Type B pancreatic cell (in vitro differentiated cells): ENCODE data around the gene CERS4. TPM values are rescaled to one million over a fixed set of nuclear protein-coding genes. Genes with fewer than 3 reads are reported as not detected.

Source experiments
- DNase-seq: peaks from one replicate; pipeline ENCODE4 v3.0.0; 2021; ENCODE audit warnings: mixed read lengths; ENCODE audit not compliant: unreplicated experiment; ENCODE audit errors: extremely low spot score
- H3K27ac Mint-ChIP-seq: 2 replicates; pipeline ENCODE4 v1.8.0; 2021; ENCODE audit warnings: mild to moderate bottlenecking, mixed read lengths
- H3K27me3 Mint-ChIP-seq: 2 replicates; pipeline ENCODE4 v1.8.0; 2021; ENCODE audit warnings: mixed read lengths
- H3K36me3 Mint-ChIP-seq: 2 replicates; pipeline ENCODE4 v1.8.0; 2021; ENCODE audit warnings: mixed read lengths
- H3K4me1 Mint-ChIP-seq: one replicate; pipeline ENCODE4 v1.8.0; 2021; ENCODE audit warnings: mixed read lengths; ENCODE audit not compliant: unreplicated experiment
- H3K4me3 Mint-ChIP-seq: 2 replicates; pipeline ENCODE4 v1.8.0; 2021; ENCODE audit warnings: mild to moderate bottlenecking, mixed read lengths
- H3K9me3 Mint-ChIP-seq: 2 replicates; pipeline ENCODE4 v1.8.0; 2021; ENCODE audit warnings: mixed read lengths
- CTCF ChIP-seq: fragments of 200-600 bp; sonication (generic); conservative IDR thresholded peaks from 2 replicates; pipeline ENCODE4 v1.5.0; 2021; ENCODE audit warnings: antibody characterized with exemption, mild to moderate bottlenecking
- total RNA-seq: library from RNA; stranded (reverse); gene quantifications from 2 replicates; pipeline ENCODE4 v1.2.1, GENCODE V29; 2021; ENCODE audit warnings: low replicate concordance

The CERS4 gene
- total RNA-seq, 1 donor from 2014 or later, result 52.8 TPM

- no peaks in the 10 kb centered on the region for H3K9me3 Mint-ChIP-seq
- H3K4me1 Mint-ChIP-seq, result peaks cover 13% of the 10 kb centered on the region
- H3K27me3 Mint-ChIP-seq, result peaks cover 3% of the 10 kb centered on the region
- H3K36me3 Mint-ChIP-seq, result peaks cover 3% of the 10 kb centered on the region
- DNase-seq, result peak; percentile 69
- H3K27ac Mint-ChIP-seq, result peak overlapping the region; percentile 91
- peak overlapping the region; percentile 95 for H3K4me3 Mint-ChIP-seq
- peak; percentile 25 for TF ChIP-seq CTCF
These were observed 98.3 kb downstream of the CERS4 start for GRCh38 chr19:8307400-8307964.

- peak within 1 kb of the TSS; percentile 91 for H3K27ac Mint-ChIP-seq
- peaks cover 13% of the 10 kb centered on the region for H3K4me1 Mint-ChIP-seq
- no peak for TF ChIP-seq CTCF
- peaks cover 3% of the 10 kb centered on the region for H3K27me3 Mint-ChIP-seq
- peak; percentile 92 for DNase-seq
- H3K4me3 Mint-ChIP-seq, result peak within 1 kb of the TSS; percentile 95
- H3K9me3 Mint-ChIP-seq, result no peaks in the 10 kb centered on the region
- H3K36me3 Mint-ChIP-seq, result peaks cover 3% of the 10 kb centered on the region
These were observed 99.0 kb downstream of the CERS4 start, which contains the start of gene CD320 for GRCh38 chr19:8307965-8308866. Gene CD320 (minus strand): TSS chr19:8308358. CDS start chr19:8308290, 68 bp downstream.

- Mint-ChIP-seq H3K27me3 (peaks cover 3% of the 10 kb centered on the region), H3K9me3 (no peaks in the 10 kb centered on the region), H3K27ac (peak overlapping the region; percentile 73), H3K4me1 (peaks cover 13% of the 10 kb centered on the region), H3K36me3 (peaks cover 3% of the 10 kb centered on the region), H3K4me3 (peak overlapping the region; percentile 95)
- no peak for TF ChIP-seq CTCF
- peak; percentile 47 for DNase-seq
These were observed 99.7 kb downstream of the CERS4 start for GRCh38 chr19:8308891-8309291.

GRCh38 chr19:8310342-8311055, 101.3 kb downstream of the CERS4 start:
- Mint-ChIP-seq H3K27ac (no peak overlapping the region), H3K36me3 (peaks cover 3% of the 10 kb centered on the region), H3K4me3 (no peak overlapping the region), H3K4me1 (peaks cover 13% of the 10 kb centered on the region), H3K9me3 (no peaks in the 10 kb centered on the region), H3K27me3 (peaks cover 3% of the 10 kb centered on the region)
- no peak for DNase-seq
- no peak for TF ChIP-seq CTCF

- Mint-ChIP-seq H3K9me3 (no peaks in the 10 kb centered on the region), H3K36me3 (peaks cover 3% of the 10 kb centered on the region), H3K27me3 (peaks cover 3% of the 10 kb centered on the region), H3K4me3 (no peak overlapping the region), H3K4me1 (peaks cover 13% of the 10 kb centered on the region), H3K27ac (no peak overlapping the region)
- TF ChIP-seq CTCF, result no peak
- DNase-seq, result no peak
These were observed 102.5 kb downstream of the CERS4 start for GRCh38 chr19:8311461-8312260.
